Kidney (tissue), 14 donors: ENCODE measurements around the gene SPATA33. TPM values are rescaled to one million over a fixed set of nuclear protein-coding genes. Genes with fewer than 3 reads are reported as not detected.

Experiments used
- DNase-seq, 5 donors: peaks; one replicate each; pipeline ENCODE4 v3.0.0-alpha.2; 2013 to 2020
- FAIRE-seq: peaks from 2 replicates; lab custom pipeline; 2012; peaks lifted over from hg19 to GRCh38; lab: Jason Lieb, UNC
- H3K27ac ChIP-seq, 2 donors: one replicate each; pipeline ENCODE4 v1.7.0; 2013; ENCODE audit warnings: low read depth in 2 of 2, low read length in 2 of 2, inconsistent platforms in 1 of 2
- H3K27me3 ChIP-seq: one replicate; pipeline ENCODE4 v1.7.1; 2013; ENCODE audit warnings: low read length, inconsistent platforms; ENCODE audit not compliant: control insufficient read depth, insufficient read depth
- H3K36me3 ChIP-seq, 3 donors: one replicate each; pipeline versions ENCODE4 v1.7.0 to v1.7.1; 2013; ENCODE audit warnings: low read length in 3 of 3, control low read depth in 1 of 3, inconsistent platforms in 1 of 3; ENCODE audit not compliant: insufficient read depth in 3 of 3, control insufficient read depth in 2 of 3
- H3K4me1 ChIP-seq, 3 donors: one replicate each; pipeline versions ENCODE4 v1.7.0 to v1.7.1; 2013; ENCODE audit warnings: low read length in 3 of 3, inconsistent platforms in 1 of 3, low read depth in 1 of 3; ENCODE audit not compliant: control insufficient read depth in 2 of 3, insufficient read depth in 2 of 3
- H3K4me3 ChIP-seq, 3 donors: one replicate each; pipeline versions ENCODE4 v1.7.0 to v1.8.1; 2013; ENCODE audit warnings: low read length in 3 of 3, control low read depth in 1 of 3, inconsistent platforms in 1 of 3
- H3K9ac ChIP-seq, 3 donors: one replicate each; pipeline versions ENCODE4 v1.7.0 to v1.7.1; 2013; ENCODE audit warnings: low read length in 3 of 3, control low read depth in 1 of 3, inconsistent platforms in 1 of 3
- H3K9me3 ChIP-seq, 3 donors: one replicate each; pipeline versions ENCODE4 v1.7.0 to v1.7.1; 2013; ENCODE audit warnings: low read length in 3 of 3, control low read depth in 1 of 3, inconsistent platforms in 1 of 3; ENCODE audit not compliant: control insufficient read depth in 2 of 3, insufficient read depth in 1 of 3
- intact Hi-C: fragments of 100-400 bp; cut with DNase I; formaldehyde crosslinking; loops from one replicate; pipeline ENCODE4 v1.11.1; 2022
- polyA plus RNA-seq: library from polyadenylated mRNA; stranded (reverse); fragments of 350-450 nt; fragmentation: Illumina TruSeq; extraction: RNeasy Lipid Tissue Mini Kit (QIAGEN cat#74804); gene quantifications from one replicate; pipeline ENCODE4 v1.2.3, GENCODE V29; 2014; ENCODE audit warnings: low read depth, low replicate concordance; ENCODE audit not compliant: insufficient read depth
- total RNA-seq: library from RNA; stranded (reverse); fragmentation: NEBNext Ultra II Directional; extraction: Animal tissue kit (Norgen Biotek cat#: 25700); gene quantifications from one replicate; pipeline ENCODE4 v1.2.1, GENCODE V29; 2021
- TF ChIP-seq, protein P1 (sequence below): IDR thresholded peaks from 3 replicates; pipeline ENCODE4 v1.5.1; 2012; ENCODE audit warnings: mild to moderate bottlenecking, moderate library complexity, borderline replicate concordance; ENCODE audit not compliant: insufficient read depth; ENCODE audit errors: extremely low read depth
- donor health status: control.
- donor health status: control.
- donor health status: control.
- donor health status: control.
- donor health status: control.
- donor health status: DM: yes; HTN: yes; CAD: no.
- donor health status: Normal renal cell carcinoma (clear cell type).

SPATA33 gene
- total and polyA plus RNA-seq, 2 donors from 2014 or later, result 13.4 to 16.3 TPM

DNA sequence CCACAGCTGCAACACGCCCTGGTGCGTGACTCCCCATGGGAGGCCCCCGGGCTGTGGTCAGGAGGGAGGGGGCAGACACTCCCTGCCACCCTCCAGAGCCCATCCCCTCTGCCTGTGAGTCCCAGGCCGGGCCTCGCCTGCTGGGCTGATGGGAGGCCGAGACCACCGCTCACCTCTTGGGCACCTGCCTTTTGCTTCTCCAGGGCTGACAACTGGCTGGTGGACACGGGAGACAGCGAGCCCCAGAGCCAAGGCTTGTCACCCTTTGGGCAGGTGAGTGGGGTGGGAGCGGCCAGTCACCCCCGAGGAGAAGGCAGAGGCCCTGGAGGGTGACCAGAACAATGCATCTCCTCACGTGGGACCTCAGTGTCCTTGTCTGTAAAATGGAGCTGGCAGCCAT lies 21.0 kb upstream of the SPATA33 start:
- H3K27me3 ChIP-seq, result peaks cover 3% of the 10 kb centered on the region
- H3K9me3 ChIP-seq, result no peaks in the 10 kb centered on the region
- H3K4me1 ChIP-seq, result peaks cover 0 to 11% (median 4%) of the 10 kb centered on the region in 3 donors
- FAIRE-seq (no peak), DNase-seq (no peak)
- H3K9ac ChIP-seq, result no peak overlapping the region
- intact Hi-C loops, result no loop called here
- no peak overlapping the region for H3K4me3 ChIP-seq
- H3K27ac ChIP-seq, result no peak overlapping the region
- peaks cover 0 to 4% (median 2%) of the 10 kb centered on the region in 3 donors for H3K36me3 ChIP-seq
- TF ChIP-seq, protein P1, sequence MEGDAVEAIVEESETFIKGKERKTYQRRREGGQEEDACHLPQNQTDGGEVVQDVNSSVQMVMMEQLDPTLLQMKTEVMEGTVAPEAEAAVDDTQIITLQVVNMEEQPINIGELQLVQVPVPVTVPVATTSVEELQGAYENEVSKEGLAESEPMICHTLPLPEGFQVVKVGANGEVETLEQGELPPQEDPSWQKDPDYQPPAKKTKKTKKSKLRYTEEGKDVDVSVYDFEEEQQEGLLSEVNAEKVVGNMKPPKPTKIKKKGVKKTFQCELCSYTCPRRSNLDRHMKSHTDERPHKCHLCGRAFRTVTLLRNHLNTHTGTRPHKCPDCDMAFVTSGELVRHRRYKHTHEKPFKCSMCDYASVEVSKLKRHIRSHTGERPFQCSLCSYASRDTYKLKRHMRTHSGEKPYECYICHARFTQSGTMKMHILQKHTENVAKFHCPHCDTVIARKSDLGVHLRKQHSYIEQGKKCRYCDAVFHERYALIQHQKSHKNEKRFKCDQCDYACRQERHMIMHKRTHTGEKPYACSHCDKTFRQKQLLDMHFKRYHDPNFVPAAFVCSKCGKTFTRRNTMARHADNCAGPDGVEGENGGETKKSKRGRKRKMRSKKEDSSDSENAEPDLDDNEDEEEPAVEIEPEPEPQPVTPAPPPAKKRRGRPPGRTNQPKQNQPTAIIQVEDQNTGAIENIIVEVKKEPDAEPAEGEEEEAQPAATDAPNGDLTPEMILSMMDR, result no peak

DNA sequence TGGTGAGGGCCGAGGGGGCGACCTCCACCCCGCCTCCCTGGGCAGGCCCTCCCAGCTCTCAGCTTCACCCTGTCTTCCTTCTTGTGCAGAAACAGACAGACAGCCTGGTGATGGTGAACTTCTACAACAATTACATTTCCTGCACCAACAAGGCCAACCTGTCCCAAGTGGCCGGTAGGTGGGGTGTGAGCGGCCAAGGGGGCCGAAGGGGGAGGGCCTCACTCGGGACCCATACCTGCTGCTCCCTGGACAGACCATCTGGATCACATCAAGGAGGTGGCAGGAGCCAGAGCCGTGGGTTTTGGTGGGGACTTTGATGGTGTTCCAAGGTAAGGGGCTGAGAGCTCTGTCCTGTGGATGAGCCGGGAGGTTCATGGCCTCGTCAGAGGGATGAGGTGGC lies 20.3 kb upstream of the SPATA33 start:
- Histone ChIP-seq H3K9ac (no peak overlapping the region), H3K27ac (no peak overlapping the region), H3K4me3 (no peak overlapping the region), H3K4me1 (peaks cover 0 to 11% (median 4%) of the 10 kb centered on the region in 3 donors), H3K36me3 (peaks cover 0 to 4% (median 2%) of the 10 kb centered on the region in 3 donors), H3K27me3 (peaks cover 3% of the 10 kb centered on the region), H3K9me3 (no peaks in the 10 kb centered on the region)
- intact Hi-C loops, result no loop called here
- DNase-seq (no peak), FAIRE-seq (no peak)
- TF ChIP-seq, protein P1, result no peak

DNA sequence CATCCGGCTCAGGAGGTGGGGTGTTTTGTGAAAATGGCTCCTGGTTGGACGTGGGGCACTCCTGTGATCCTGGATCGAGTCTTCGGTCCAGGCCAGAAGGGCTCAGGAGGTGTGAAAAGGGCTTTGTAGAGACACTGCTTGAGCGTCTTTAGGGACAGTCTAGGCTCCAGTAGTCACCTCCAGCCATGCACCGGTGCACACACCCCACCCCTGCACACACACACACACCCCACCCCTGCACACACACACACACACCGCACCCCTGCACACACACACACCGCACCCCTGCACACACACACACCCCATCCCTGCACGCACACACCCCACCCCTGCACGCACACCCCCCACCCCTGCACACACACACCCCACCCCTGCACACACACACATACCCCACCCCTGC lies 19.2 kb upstream of the SPATA33 start:
- Histone ChIP-seq H3K36me3 (peaks cover 0 to 3% (median 2%) of the 10 kb centered on the region in 3 donors), H3K27ac (no peak overlapping the region), H3K27me3 (peaks cover 3% of the 10 kb centered on the region), H3K4me3 (no peak overlapping the region), H3K9ac (no peak overlapping the region), H3K4me1 (peaks cover 0 to 7% (median 3%) of the 10 kb centered on the region in 3 donors), H3K9me3 (no peaks in the 10 kb centered on the region)
- no peak for FAIRE-seq
- TF ChIP-seq, protein P1, result no peak
- intact Hi-C loops, result no loop called here
- DNase-seq, result no peak

DNA sequence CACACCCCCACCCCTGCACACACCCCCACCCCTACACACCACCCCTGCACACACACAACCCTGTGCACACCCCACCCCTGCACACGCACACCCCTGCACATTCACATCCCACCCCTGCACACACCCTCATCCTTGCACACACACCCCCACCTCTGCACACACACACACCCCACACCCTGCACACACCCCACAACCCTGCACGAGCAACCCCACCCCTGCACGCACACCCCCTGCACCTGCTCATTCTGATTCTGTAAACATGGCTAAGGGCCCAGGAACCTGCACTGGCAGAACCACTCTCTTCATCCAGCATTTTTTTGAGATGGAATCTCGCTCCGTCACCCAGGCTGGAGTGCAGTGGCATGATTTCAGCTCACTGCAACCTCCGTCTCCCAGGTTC lies 18.3 kb upstream of the SPATA33 start:
- no peaks in the 10 kb centered on the region for H3K36me3 ChIP-seq
- H3K27ac ChIP-seq, result no peak overlapping the region
- H3K4me1 ChIP-seq, result peaks cover 0 to 4% (median 0%) of the 10 kb centered on the region in 3 donors
- TF ChIP-seq, protein P1, result no peak
- FAIRE-seq (no peak), DNase-seq (no peak)
- H3K27me3 ChIP-seq, result peaks cover 3% of the 10 kb centered on the region
- intact Hi-C loops, result no loop called here
- H3K4me3 ChIP-seq, result no peak overlapping the region
- no peak overlapping the region for H3K9ac ChIP-seq
- no peaks in the 10 kb centered on the region for H3K9me3 ChIP-seq
